ENCODE measurements around the gene ALOXE3.
"Not testable (repeated sequence)": the region's sequence is repeated elsewhere in the genome, so short reads cannot be mapped to it uniquely, and the experiment has no call there.

The ALOXE3 gene

DNA sequence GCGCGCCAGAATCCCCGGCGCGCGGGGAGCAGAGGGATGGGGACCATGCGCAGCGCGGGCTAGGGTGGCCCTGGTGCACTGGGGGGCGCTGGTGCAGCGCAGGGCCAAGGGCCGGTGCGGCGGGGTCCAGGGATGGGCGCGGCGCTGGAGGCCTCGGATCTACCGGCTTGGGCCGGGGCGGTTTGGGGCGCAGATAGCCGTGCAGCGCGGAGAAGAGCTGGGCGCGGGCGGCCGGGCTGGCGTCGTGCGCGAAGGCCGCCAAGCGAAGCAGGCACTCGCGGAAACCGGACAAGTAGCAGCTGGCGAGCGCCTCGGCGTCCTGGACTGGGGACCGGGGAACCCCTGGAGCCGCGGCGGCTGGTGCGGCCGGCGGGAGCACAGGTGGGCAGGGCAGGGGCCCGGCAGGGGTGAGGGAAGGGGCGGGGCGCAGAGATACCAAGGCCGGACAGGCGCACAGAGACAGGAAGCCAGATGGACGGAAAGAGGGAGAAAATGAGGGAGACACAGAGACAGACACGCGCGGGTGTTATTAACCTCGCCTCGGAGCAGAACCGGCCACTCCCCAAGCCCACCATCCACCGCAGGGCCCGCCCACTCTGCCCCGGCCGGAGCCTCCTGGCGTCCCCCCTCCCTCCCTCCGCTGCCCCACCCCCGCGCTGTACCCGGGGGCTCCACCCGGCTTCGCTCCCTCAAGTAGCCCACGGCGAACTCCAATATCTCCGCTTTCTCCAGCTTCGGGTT, 3.5 kb upstream of the ALOXE3 start:
- no peak for DNase-seq (ENCODE audit: low read depth)

- DNase-seq (ENCODE audit: low read depth), result no peak
Observed at GRCh38 chr17:8121407-8121680, 3.0 kb upstream of the ALOXE3 start.

DNA sequence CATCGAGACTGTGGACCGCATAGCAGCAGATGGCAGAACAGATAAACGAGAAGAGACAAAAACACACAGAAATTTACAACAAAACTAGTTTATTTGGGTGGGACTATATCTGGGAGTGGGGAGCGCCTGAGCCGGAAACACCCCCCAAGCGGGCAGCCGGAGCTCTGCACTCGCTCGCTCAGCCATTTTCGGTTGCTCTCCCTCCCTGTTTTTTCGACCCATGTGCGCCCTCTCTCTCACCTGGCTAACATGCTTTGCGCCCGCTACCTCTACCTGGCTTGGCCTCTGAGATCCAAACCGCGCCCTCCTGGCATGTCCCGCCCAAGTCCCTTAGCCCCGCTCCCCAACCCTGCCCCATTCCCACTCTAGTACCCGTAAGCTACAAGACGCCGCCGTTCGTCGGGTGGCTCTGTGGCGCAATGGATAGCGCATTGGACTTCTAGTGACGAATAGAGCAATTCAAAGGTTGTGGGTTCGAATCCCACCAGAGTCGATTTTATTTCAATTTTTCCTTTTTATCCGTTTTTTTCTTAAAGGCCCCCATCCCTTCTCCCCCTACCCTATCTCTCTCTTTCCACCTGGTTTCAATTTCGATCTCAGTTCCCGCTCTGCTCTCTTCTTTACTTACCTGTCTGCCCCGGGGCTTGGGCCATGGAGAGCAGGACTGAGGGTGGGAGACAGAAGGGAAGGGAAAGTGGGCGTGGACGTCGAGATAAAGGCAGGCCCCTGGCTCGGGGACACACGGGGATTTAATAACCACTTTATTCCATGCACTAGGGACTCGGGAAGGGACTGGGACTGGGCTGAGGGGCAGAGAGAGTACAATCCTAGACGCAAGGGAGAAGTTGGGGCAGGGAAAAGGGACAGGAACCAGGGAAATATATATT, 2.4 kb upstream of the ALOXE3 start:
- no peak for DNase-seq (ENCODE audit: low read depth)

DNA sequence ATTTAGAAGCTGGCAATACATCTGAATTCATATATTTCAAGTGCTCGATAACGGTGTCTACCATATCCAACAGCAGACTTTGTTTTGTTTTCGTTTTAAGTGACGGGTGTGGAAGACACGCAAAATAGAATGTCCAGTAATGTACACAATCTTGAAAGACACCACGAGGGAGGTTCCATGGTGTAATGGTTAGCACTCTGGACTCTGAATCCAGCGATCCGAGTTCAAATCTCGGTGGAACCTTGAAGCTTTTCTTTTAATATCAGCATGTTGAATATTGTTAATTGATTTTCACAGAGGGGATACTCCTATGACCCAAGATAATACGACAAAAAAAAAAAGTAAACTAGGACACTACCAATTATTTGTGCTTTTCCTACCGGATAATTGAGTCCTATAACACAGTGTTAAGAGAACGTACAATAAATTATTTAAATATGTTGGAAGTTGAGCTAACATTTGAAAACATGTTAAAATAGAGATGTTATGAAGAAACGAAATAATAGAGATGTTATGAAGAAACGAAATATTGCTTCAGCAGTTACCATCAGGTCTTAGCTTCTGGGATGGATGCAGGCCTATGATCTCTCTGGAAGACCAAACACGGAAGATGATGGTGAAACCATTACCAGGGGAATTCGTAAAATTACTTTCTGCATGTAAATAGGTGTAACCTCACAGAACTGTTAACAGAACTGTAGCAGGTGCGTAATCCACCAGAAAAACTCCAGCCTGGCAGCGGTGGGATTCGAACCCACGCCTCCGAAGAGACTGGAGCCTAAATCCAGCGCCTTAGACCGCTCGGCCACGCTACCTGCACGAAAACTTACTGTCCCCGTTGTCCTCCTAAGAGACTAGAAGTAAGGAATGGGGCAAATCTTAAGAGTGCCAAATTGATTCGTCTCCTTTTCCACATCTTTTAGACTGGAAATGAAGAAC, 1.5 kb upstream of the ALOXE3 start:
- peak; percentile 76 for DNase-seq (ENCODE audit: low read depth)

DNA sequence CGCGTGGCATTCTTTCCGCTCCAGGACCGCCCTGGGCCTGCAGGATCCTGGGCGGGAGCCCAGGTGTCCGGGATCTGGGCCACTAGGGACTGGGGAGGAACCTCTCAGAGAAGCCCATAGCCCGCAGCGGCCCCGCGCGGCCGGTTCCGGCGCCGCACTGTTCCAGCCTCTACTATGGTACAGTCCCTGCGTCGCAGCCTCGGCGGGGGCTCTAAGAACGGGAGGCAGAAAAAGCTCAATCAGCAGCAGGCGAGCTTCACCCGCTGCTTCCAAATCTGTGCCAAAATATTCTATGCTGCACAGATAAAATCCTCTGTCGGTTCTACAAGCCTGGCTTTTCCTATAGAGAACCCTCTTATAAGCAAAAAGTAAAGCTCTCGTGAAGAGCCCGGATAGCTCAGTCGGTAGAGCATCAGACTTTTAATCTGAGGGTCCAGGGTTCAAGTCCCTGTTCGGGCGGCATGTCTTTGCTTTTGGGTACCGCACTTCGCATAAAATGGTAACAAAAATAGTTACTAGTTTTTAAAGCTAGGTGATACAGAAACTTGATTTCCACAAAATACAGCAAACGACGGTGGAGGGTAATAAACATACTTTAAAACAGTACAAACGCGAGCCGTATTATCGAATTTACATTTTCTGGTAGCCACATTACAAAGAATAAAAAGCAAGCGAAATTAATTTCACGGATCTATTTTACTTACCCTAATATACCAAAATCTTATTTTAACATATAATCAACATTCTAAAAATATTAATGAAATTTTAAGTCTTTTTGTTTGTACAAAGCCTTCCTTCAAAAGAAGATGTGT, 661 bp upstream of the ALOXE3 start:
- peak; percentile 35 for DNase-seq (ENCODE audit: low read depth)

GRCh38 chr17:8117367-8117979, 841 bp downstream of the ALOXE3 start:
- DNase-seq (ENCODE audit: low read depth), result no peak

- no peak for DNase-seq (ENCODE audit: low read depth)
Observed at GRCh38 chr17:8116776-8117175, 1.5 kb downstream of the ALOXE3 start.

DNA sequence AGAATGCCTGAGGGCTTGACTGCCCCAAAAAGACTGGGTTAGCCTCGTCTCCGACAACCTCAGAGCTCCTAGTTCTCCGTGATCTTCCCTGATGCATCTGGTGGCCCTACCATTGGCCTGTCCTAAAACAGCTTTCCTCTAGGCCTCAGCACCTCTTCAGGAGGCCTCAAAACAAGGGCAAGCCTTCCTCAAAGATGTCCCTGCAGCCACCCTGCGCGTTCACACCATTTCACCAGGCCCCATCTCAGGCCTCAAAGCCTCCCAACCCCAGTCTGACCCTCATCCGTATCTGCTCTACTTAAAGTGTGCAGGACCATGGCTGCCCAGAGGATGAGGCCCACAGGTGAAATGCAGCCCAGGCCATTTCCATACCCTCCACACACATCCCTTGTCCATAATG, 7.4 kb downstream of the ALOXE3 start:
- DNase-seq (ENCODE audit: low read depth), result no peak

DNA sequence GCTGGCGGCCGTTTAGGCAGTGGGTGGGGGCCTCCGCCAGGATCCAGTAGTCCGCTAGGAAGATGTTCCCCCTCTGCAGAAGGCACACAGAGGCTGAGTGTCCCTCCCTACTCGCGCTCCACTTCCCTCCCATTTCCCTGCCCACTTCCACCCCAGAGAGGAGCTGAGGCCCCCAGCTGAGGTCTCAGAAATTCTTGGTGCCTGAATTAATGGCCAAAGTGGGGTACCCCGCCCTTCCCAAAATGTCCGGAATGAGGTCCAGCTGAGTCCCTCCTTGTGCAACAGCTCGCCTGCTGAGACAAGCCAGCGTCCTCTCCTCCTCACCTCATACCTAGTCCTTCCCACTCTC, 7.9 kb downstream of the ALOXE3 start:
- DNase-seq (ENCODE audit: low read depth), result no peak

DNA sequence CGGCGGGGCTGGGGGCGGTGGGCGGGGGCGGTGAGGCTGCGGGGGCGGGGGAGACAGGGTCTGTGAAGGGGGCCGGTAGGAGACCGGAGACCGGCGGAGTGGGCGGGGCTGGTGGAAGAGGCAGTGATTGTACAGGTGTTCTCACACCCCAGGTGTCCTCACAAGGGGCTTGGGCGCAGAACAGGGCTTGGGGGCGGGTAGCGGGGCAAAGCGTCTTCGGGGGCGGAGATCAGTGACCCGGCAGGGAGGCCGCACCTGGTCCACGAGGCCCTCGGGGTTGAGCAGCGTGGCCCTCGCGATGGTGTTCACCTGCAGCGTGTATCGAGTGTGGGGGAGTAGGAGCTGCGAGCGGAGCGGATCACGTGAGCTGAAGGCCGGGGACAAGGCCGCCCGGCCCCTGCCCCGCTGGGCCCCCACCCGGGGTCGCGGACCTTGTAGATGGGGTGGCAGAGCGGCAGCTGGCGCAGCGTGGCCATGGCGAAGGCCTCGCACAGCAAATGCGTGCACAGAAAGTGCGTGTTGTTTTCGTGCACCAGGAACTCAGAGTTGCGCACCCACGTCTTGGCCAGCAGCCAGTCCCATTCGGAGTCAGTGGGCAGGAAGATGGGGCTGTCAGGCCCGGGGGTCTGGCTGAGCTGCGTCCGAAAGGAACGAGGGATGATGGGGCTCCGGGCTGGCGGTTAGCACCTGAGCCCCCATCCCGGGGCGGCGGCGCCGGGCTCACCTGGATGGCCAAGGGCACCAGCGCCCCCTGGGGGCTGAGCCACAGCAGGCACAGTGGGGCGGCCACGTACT, 8.5 kb downstream of the ALOXE3 start:
- DNase-seq (ENCODE audit: low read depth), result no peak

DNA sequence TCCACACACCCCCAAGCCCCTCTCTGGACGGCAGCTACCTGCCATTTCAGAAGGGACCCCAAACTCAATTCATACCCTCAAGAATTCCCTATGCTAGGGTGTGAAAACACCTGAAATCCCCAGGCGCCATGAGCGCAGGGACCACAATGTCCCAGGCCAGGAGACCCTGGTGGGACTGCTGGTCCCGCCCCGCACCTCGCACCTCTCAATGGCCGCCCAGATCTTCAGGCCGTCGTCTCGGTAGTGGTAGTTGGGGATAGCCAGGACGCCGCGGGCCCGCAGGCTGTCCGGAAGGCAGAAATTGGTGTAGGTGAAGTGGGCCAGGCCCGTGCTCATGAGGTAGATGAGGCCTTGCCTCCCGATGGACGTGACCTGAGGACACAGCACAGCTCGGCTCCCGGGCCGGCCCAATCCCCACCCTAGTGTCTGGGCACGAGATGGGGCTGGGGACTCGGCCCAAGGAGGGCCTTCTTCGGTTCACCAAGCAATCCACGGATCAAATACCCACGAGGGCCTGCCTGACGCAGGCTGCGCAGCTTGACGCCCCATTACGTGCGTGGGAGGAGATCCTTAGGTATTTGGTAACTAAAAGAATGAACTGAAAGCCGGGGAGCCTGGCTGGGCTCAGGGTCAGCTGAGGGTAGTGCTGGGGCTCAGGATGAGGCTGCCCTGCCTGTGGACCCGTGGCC, 9.2 kb downstream of the ALOXE3 start:
- no peak for DNase-seq (ENCODE audit: low read depth)

- DNase-seq (ENCODE audit: low read depth), result not testable (repeated sequence)
Observed at GRCh38 chr17:8106980-8107379, 11.3 kb downstream of the ALOXE3 start.

GRCh38 chr17:8105957-8106398, 12.3 kb downstream of the ALOXE3 start:
- DNase-seq (ENCODE audit: low read depth), result no peak

DNA sequence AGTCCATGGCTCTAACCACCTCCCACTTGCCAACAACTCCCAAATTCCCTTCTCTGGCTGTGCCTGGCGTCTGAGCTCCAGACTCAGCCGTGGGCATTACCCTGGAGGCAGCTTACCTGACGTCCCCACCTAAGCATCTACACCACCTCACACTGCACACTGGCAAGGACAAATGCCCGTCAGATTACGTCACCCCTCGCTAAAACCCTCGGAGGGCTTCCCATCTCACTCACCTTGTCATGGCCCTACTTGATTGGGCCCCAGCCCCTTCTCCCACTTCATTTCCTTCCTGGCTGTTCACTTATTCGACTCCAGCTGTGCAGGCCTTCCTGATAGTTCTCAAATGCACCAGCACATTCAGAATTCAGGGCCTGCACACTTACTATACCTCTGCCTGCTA, 13.4 kb downstream of the ALOXE3 start:
- DNase-seq (ENCODE audit: low read depth), result no peak

- DNase-seq (ENCODE audit: low read depth), result no peak
Observed at GRCh38 chr17:8103549-8103948, 14.8 kb downstream of the ALOXE3 start.

GRCh38 chr17:8101721-8102120, 16.6 kb downstream of the ALOXE3 start:
- DNase-seq (ENCODE audit: low read depth), result no peak

DNA sequence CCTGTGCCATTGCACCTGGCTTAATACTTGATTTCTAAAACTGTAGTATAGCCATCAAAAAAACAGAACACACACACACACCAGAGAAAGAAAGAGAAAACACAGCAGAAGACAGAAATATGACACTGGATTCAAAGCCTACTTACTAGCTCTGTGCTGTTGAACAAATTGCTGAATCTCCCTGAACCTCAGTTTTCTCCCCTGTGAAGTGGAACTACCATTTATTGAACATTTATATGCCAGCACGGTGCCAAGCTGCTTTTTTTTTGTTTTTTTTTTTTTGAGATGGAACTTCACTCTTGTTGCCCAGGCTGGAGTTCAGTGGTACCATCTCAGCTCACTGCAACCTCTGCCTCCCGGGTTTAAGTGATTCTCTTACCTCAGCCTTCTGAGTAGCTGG, 17.6 kb downstream of the ALOXE3 start:
- DNase-seq (ENCODE audit: low read depth), result no peak

GRCh38 chr17:8100111-8100510, 18.2 kb downstream of the ALOXE3 start:
- no peak for DNase-seq (ENCODE audit: low read depth)

DNA sequence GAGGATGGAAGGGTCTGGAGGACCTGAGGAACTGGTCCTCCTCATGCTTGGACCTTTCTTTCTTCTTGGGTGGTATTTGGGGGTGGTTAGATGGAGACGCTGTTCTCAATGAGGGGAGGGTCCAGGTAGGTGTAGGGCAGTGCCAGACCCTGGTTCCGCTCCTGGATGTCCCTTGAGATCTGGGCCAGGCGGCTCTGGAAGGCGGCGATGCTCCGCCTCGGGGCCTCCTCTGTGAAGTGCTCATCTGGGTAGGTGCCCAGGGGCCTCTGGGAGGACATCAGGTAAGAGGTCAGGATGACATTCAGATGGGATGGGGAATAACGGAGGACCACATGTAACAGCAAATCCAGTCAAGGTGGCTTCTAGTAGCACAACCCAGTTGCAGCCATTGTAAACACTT, 21.8 kb downstream of the ALOXE3 start:
- DNase-seq (ENCODE audit: low read depth), result no peak

GRCh38 chr17:8095361-8095760, 23.0 kb downstream of the ALOXE3 start:
- DNase-seq (ENCODE audit: low read depth), result no peak
